Gastrocnemius medialis (tissue), 4 donors: Measurements from ENCODE around the gene PA2G4. TPM values are rescaled to one million over a fixed set of nuclear protein-coding genes. Genes with fewer than 3 reads are reported as not detected.

Experiments
- ATAC-seq, 2 donors: fragments of 150-250 bp; one replicate each; pipeline ENCODE4 v1.9.1; 2016
- DNase-seq, 2 donors: peaks; one replicate each; pipeline ENCODE4 v3.0.0-alpha.2; 2019
- H3K27ac ChIP-seq, 4 donors: fragments of 200-600 bp; sonication (generic); 1 replicate in 1 of 4; 2 replicates in 3 of 4; pipeline ENCODE4 v1.5.1; 2016 to 2018; ENCODE audit warnings: mild to moderate bottlenecking in 2 of 4, moderate library complexity in 1 of 4
- H3K27me3 ChIP-seq, 3 donors: fragments of 200-600 bp; sonication (generic) in 2 of 3; 1 replicate in 1 of 3; 2 replicates in 2 of 3; pipeline versions ENCODE4 v1.5.1 to v1.6.0; 2016 to 2019; ENCODE audit warnings: mild to moderate bottlenecking in 1 of 3, moderate library complexity in 1 of 3
- H3K36me3 ChIP-seq, 2 donors: fragments of 200-600 bp; sonication (generic) in 1 of 2; one replicate each; pipeline ENCODE4 v1.5.1; 2017 to 2018
- H3K4me1 ChIP-seq, 2 donors: fragments of 200-600 bp; sonication (generic) in 1 of 2; one replicate each; pipeline ENCODE4 v1.5.1; 2016 to 2017; ENCODE audit warnings: mild to moderate bottlenecking in 2 of 2
- H3K4me3 ChIP-seq, 4 donors: fragments of 200-600 bp; sonication (generic) in 3 of 4; 1 replicate in 1 of 4; 2 replicates in 3 of 4; pipeline ENCODE4 v1.5.1; 2016 to 2019; ENCODE audit warnings: mild to moderate bottlenecking in 2 of 4
- H3K9me3 ChIP-seq, 3 donors: fragments of 200-600 bp; sonication (generic) in 2 of 3; 1 replicate in 1 of 3; 2 replicates in 2 of 3; pipeline ENCODE4 v1.5.1; 2016 to 2019
- POLR2A ChIP-seq, 2 donors: fragments of 450-650 bp; IDR thresholded peaks; one replicate each; pipeline ENCODE4 v1.6.1; 2017; ENCODE audit warnings: antibody characterized with exemption in 2 of 2, mild to moderate bottlenecking in 2 of 2, moderate library complexity in 2 of 2
- in situ Hi-C, 4 donors: fragments of 200-750 bp; cut with MboI; loops; one replicate each; pipeline versions ENCODE4 v1.15.0 to v1.8.0; 2017; ENCODE audit warnings: low sequenced_read_pairs in 4 of 4
- intact Hi-C: fragments of 100-400 bp; cut with DNase I; formaldehyde crosslinking; loops from one replicate; pipeline ENCODE4 v1.15.1; 2023; ENCODE audit warnings: low total_unique reads
- total RNA-seq, 4 donors: library from RNA; depleted of rRNA; stranded (reverse); fragments of >200 nt; gene quantifications; one replicate each; pipeline versions ENCODE4 v1.1.0 to v1.2.3, GENCODE V29; 2016
- TF ChIP-seq, protein P1 (sequence below), 5 experiments: fragments of 450-650 bp in 3 of 5; fragments of 200-600 bp in 2 of 5; sonication (generic) in 2 of 5; IDR thresholded peaks in 4 of 5; conservative IDR thresholded peaks in 1 of 5; 1 replicate in 4 of 5; 2 replicates in 1 of 5; pipeline ENCODE4 v1.5.1; 2016 to 2019; ENCODE audit warnings: antibody characterized with exemption in 5 of 5, mild to moderate bottlenecking in 3 of 5, moderate library complexity in 3 of 5

Gene PA2G4
- total RNA-seq, 4 donors from 2014 or later: 109 to 204 (median 127) TPM

DNA sequence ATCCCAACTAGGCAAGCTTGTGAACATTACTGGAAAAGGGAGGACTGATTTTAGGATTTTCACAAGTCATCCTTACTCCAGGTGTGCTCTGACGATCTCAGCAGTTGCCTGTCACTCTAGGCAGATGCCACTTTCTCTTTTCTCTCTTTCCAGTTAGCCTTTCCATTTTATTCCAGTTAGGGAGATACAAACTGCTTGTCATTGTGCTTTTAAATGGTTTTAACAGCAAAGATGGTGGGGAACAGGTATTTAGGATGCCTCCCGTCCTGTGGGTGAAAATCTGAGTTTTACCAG, 1.2 kb downstream of the PA2G4 start:
- Histone ChIP-seq H3K27ac (peak overlapping the region; percentile 85 to 93 (median 92)), H3K9me3 (no peaks in the 10 kb centered on the region), H3K4me3 (peak overlapping the region; percentile 77 to 98 (median 84)), H3K36me3 (peaks cover 2 to 40% of the 10 kb centered on the region in 2 donors), H3K4me1 (peaks cover 20 to 26% of the 10 kb centered on the region in 2 donors), H3K27me3 (no peaks in the 10 kb centered on the region)
- intact Hi-C loops: loop anchor here (2.0 to 10.0 kb wide), 3 partner anchors 27 to 291 kb away; partner anchors contain the start of genes ORMDL2 and SARNP
- no peak for TF ChIP-seq POLR2A (IDR thresholded peaks at IDR 0.05)
- TF ChIP-seq, protein P1, sequence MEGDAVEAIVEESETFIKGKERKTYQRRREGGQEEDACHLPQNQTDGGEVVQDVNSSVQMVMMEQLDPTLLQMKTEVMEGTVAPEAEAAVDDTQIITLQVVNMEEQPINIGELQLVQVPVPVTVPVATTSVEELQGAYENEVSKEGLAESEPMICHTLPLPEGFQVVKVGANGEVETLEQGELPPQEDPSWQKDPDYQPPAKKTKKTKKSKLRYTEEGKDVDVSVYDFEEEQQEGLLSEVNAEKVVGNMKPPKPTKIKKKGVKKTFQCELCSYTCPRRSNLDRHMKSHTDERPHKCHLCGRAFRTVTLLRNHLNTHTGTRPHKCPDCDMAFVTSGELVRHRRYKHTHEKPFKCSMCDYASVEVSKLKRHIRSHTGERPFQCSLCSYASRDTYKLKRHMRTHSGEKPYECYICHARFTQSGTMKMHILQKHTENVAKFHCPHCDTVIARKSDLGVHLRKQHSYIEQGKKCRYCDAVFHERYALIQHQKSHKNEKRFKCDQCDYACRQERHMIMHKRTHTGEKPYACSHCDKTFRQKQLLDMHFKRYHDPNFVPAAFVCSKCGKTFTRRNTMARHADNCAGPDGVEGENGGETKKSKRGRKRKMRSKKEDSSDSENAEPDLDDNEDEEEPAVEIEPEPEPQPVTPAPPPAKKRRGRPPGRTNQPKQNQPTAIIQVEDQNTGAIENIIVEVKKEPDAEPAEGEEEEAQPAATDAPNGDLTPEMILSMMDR (IDR thresholded peaks at IDR 0.05 in 4 of 5, conservative IDR thresholded peaks at IDR 0.05 in 1 of 5): no peak
- ATAC-seq (no peak), DNase-seq (no peak)
- in situ Hi-C loops: loop anchor here in 2 of 4 donors (10.0 kb wide), 1 partner anchor 61 kb away; the partner anchor contains the start of gene RPS26 (in 2 of the 2)

DNA sequence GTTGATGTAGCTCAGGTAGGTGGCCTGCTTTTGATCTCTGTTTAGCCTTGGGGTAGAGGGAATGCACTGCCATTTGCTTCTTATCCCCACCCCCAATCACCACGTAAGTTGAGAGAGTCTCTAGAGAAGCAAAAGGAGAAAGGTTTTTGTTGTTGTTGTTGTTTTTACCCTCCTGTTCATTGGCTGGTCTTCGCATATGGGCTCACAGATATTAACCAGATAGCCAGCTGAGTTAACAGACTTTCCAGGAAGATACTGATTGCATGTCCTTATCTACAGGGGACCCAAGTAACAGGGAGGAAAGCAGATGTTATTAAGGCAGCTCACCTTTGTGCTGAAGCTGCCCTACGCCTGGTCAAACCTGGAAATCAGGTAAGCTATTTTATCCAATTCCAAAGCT, 2.9 kb downstream of the PA2G4 start:
- Histone ChIP-seq H3K4me1 (peaks cover 20 to 26% of the 10 kb centered on the region in 2 donors), H3K4me3 (no peak overlapping the region), H3K9me3 (no peaks in the 10 kb centered on the region), H3K27me3 (no peaks in the 10 kb centered on the region), H3K27ac (no peak overlapping the region), H3K36me3 (peaks cover 7 to 57% of the 10 kb centered on the region in 2 donors)
- intact Hi-C loops: loop anchor here (10.0 kb wide), 1 partner anchor 292 kb away; the partner anchor contains the start of genes ORMDL2 and SARNP
- ATAC-seq (no peak), DNase-seq (no peak)
- TF ChIP-seq, protein P1 (IDR thresholded peaks at IDR 0.05 in 4 of 5, conservative IDR thresholded peaks at IDR 0.05 in 1 of 5): no peak
- TF ChIP-seq POLR2A (IDR thresholded peaks at IDR 0.05): no peak
- in situ Hi-C loops: loop anchor here in 2 of 4 donors (10.0 kb wide), 1 partner anchor 62 kb away; the partner anchor contains the start of gene RPS26 (in 2 of the 2)

DNA sequence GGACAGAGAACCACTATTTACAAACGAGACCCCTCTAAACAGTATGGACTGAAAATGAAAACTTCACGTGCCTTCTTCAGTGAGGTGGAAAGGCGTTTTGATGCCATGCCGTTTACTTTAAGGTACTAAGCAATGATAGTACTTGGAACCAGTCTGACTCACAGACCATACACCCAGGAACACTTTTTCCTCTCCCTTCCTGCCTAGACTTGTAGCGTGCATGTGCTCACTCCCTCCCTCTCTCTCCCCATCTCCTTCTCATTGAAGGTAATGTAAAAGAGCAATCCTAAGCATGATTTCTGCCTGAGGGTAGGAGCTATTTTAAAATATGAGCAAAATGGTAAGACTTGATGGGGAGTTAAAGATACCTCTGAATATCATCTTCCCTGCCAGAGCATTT, 6.2 kb downstream of the PA2G4 start:
- H3K4me1 ChIP-seq: peaks cover 8 to 12% of the 10 kb centered on the region in 2 donors
- no peak for ATAC-seq
- in situ Hi-C loops (loop anchor here in 1 of 4 donors (10.0 kb wide), 1 partner anchor 114 kb away; the partner anchor contains the start of genes NABP2 and RNF41), intact Hi-C loops (no loop called here)
- no peak overlapping the region for H3K27ac ChIP-seq
- peaks cover 7 to 69% of the 10 kb centered on the region in 2 donors for H3K36me3 ChIP-seq
- no peaks in the 10 kb centered on the region for H3K9me3 ChIP-seq
- H3K4me3 ChIP-seq: no peak overlapping the region
- no peaks in the 10 kb centered on the region for H3K27me3 ChIP-seq
- TF ChIP-seq POLR2A (IDR thresholded peaks at IDR 0.05): no peak
- TF ChIP-seq, protein P1 (IDR thresholded peaks at IDR 0.05 in 4 of 5, conservative IDR thresholded peaks at IDR 0.05 in 1 of 5): no peak
- no peak for DNase-seq

DNA sequence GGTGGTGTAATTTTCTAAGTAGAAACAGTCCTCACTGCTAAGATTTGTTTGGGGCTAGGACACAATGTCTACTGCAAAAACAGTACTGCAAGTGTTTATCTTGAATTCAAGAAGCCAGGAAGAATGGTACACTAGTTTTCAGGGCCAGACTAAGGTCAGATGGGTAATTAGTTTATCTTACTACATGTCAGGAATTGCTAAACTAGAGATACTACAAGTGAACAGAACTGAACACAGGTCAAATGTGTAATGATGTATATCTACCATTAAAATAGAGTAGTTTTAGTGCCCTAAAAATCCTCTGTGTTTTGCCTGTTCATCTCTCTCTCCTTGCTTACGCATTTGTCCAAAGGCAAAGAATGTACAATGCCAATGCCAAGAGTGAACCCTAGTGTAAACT, 9.7 kb downstream of the PA2G4 start:
- Histone ChIP-seq H3K4me3 (no peak overlapping the region), H3K4me1 (peaks cover 5 to 9% of the 10 kb centered on the region in 2 donors), H3K36me3 (peaks cover 4 to 44% of the 10 kb centered on the region in 2 donors), H3K27ac (no peak overlapping the region), H3K27me3 (no peaks in the 10 kb centered on the region), H3K9me3 (no peaks in the 10 kb centered on the region)
- DNase-seq (no peak), ATAC-seq (no peak)
- TF ChIP-seq POLR2A (IDR thresholded peaks at IDR 0.05): no peak
- TF ChIP-seq, protein P1 (IDR thresholded peaks at IDR 0.05 in 4 of 5, conservative IDR thresholded peaks at IDR 0.05 in 1 of 5): no peak
- intact Hi-C loops: no loop called here
- in situ Hi-C loops: loop anchor here in 1 of 4 donors (10.0 kb wide), 1 partner anchor 111 kb away; the partner anchor contains the start of genes NABP2 and RNF41
